Smooth muscle cell (in vitro differentiated cells): Measurements from ENCODE around the gene CCK. TPM values are rescaled to one million over a fixed set of nuclear protein-coding genes. Genes with fewer than 3 reads are reported as not detected.

ENCODE experiments used
- DNase-seq: peaks from one replicate; lab custom pipeline; 2025; ENCODE audit not compliant: unreplicated experiment; lab: John Stamatoyannopoulos, UW
- H2AFZ ChIP-seq: fragments of 200-600 bp; sonication (generic); 2 replicates; pipeline ENCODE4 v1.6.0; 2016; ENCODE audit warnings: antibody characterized with exemption, low read depth, mild to moderate bottlenecking
- H3F3A ChIP-seq: fragments of 200-600 bp; sonication (generic); 2 replicates; pipeline ENCODE4 v1.6.0; 2017; ENCODE audit warnings: antibody characterized with exemption, low read depth
- H3K27ac ChIP-seq: fragments of 200-600 bp; sonication (generic); 2 replicates; pipeline ENCODE4 v1.5.1; 2016; ENCODE audit warnings: low read depth, mild to moderate bottlenecking
- H3K27me3 ChIP-seq: fragments of 200-600 bp; sonication (generic); 2 replicates; pipeline ENCODE4 v1.6.1; 2016; ENCODE audit warnings: low read depth, mild to moderate bottlenecking
- H3K36me3 ChIP-seq: fragments of 200-600 bp; sonication (generic); 2 replicates; pipeline ENCODE4 v1.5.1; 2016; ENCODE audit warnings: low read depth
- H3K4me1 ChIP-seq: fragments of 200-600 bp; sonication (generic); 2 replicates; pipeline ENCODE4 v1.5.1; 2016; ENCODE audit warnings: low read depth
- H3K4me2 ChIP-seq: fragments of 200-600 bp; sonication (generic); 2 replicates; pipeline ENCODE4 v1.6.0; 2016; ENCODE audit warnings: mild to moderate bottlenecking
- H3K4me3 ChIP-seq: fragments of 200-600 bp; sonication (generic); 2 replicates; pipeline ENCODE4 v1.5.1; 2016; ENCODE audit warnings: mild to moderate bottlenecking
- H3K79me2 ChIP-seq: fragments of 200-600 bp; sonication (generic); 2 replicates; pipeline ENCODE4 v1.6.0; 2016; ENCODE audit warnings: low read depth, mild to moderate bottlenecking
- H3K9ac ChIP-seq: fragments of 200-600 bp; sonication (generic); 2 replicates; pipeline ENCODE4 v1.6.0; 2016; ENCODE audit warnings: low read depth
- H3K9me3 ChIP-seq: fragments of 200-600 bp; sonication (generic); replicated peaks from 2 replicates; pipeline ENCODE4 v1.5.1; 2016; ENCODE audit warnings: low read depth
- H4K20me1 ChIP-seq: fragments of 200-600 bp; sonication (generic); 2 replicates; pipeline ENCODE4 v1.6.0; 2016; ENCODE audit warnings: low read depth
- WGBS: methylation state at CpG from one replicate; pipeline ENCODE4 v1.1.7; 2016; ENCODE audit warnings: low lambda C conversion rate; 5-methylcytosine and 5-hydroxymethylcytosine counted together
- polyA plus RNA-seq: library from polyadenylated mRNA; unstranded; fragments of >200 nt; fragmentation: Nextera tagmentation; extraction: Ambion mirVana; gene quantifications from 2 replicates; pipeline ENCODE4 v1.2.1, GENCODE V29; 2016
- total RNA-seq: library from RNA; depleted of rRNA; stranded (reverse); fragments of >200 nt; gene quantifications from 2 replicates; pipeline ENCODE4 v1.2.3, GENCODE V29; 2014
- TF ChIP-seq, protein P1 (sequence below): fragments of 200-600 bp; sonication (generic); IDR thresholded peaks from 2 replicates; pipeline ENCODE4 v1.5.1; 2017; ENCODE audit warnings: borderline replicate concordance, mild to moderate bottlenecking, antibody characterized with exemption; ENCODE audit not compliant: insufficient read depth, poor library complexity, severe bottlenecking

Gene CCK
- total and polyA plus RNA-seq, 2 experiments from 2014 or later = not detected

DNA sequence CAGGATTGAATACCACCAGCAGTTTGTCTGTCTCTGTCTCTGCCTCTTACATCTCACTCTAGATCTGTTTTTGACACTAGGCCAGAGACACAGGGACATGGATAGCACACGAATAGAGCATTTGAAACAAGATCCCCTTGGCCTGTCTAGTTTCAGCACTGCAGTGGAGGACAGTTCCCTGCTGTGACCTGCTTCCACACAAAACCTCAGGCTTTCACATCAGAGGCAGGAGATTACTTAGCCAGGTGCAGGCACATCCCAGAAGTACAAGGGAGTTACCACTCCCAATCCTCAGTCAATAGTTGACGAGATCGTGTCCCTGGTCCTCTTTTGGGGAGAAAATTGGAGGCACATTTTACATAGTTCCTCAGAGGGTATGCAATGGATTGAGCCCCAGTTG, 34.0 kb upstream of the CCK start:
- TF ChIP-seq, protein P1, sequence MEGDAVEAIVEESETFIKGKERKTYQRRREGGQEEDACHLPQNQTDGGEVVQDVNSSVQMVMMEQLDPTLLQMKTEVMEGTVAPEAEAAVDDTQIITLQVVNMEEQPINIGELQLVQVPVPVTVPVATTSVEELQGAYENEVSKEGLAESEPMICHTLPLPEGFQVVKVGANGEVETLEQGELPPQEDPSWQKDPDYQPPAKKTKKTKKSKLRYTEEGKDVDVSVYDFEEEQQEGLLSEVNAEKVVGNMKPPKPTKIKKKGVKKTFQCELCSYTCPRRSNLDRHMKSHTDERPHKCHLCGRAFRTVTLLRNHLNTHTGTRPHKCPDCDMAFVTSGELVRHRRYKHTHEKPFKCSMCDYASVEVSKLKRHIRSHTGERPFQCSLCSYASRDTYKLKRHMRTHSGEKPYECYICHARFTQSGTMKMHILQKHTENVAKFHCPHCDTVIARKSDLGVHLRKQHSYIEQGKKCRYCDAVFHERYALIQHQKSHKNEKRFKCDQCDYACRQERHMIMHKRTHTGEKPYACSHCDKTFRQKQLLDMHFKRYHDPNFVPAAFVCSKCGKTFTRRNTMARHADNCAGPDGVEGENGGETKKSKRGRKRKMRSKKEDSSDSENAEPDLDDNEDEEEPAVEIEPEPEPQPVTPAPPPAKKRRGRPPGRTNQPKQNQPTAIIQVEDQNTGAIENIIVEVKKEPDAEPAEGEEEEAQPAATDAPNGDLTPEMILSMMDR = no peak

GRCh38 chr3:42298259-42298658, 32.3 kb upstream of the CCK start:
- Histone ChIP-seq H2AFZ (no peak overlapping the region), H3F3A (no peaks in the 10 kb centered on the region), H4K20me1 (no peaks in the 10 kb centered on the region), H3K4me3 (no peak overlapping the region), H3K27ac (no peak overlapping the region), H3K4me2 (no peak overlapping the region), H3K79me2 (no peaks in the 10 kb centered on the region), H3K4me1 (no peaks in the 10 kb centered on the region), H3K9me3 (no peaks in the 10 kb centered on the region), H3K36me3 (no peaks in the 10 kb centered on the region), H3K9ac (no peak overlapping the region), H3K27me3 (no peaks in the 10 kb centered on the region)
- WGBS = 64% methylated on average over 2 of the region's 2 CpGs
- DNase-seq = no peak
- TF ChIP-seq, protein P1 = no peak

More for the DNA sequence above, 34.0 kb upstream of the CCK start:
- no peak for DNase-seq
- Histone ChIP-seq H3K9me3 (no peaks in the 10 kb centered on the region), H2AFZ (no peak overlapping the region), H3K27me3 (peaks cover 3% of the 10 kb centered on the region), H4K20me1 (no peaks in the 10 kb centered on the region), H3K4me2 (no peak overlapping the region), H3K9ac (no peak overlapping the region), H3F3A (no peaks in the 10 kb centered on the region), H3K79me2 (no peaks in the 10 kb centered on the region), H3K4me1 (no peaks in the 10 kb centered on the region), H3K27ac (no peak overlapping the region), H3K36me3 (no peaks in the 10 kb centered on the region), H3K4me3 (no peak overlapping the region)
- 59% methylated on average over 3 of the region's 3 CpGs for WGBS

- Histone ChIP-seq H3K4me3 (no peak overlapping the region), H3K27me3 (no peaks in the 10 kb centered on the region), H3K4me1 (no peaks in the 10 kb centered on the region), H3K79me2 (no peaks in the 10 kb centered on the region), H3K9me3 (no peaks in the 10 kb centered on the region), H2AFZ (no peak overlapping the region), H3K9ac (no peak overlapping the region), H3K4me2 (no peak overlapping the region), H3K36me3 (no peaks in the 10 kb centered on the region), H4K20me1 (no peaks in the 10 kb centered on the region), H3F3A (no peaks in the 10 kb centered on the region), H3K27ac (no peak overlapping the region)
- TF ChIP-seq, protein P1 = no peak
- DNase-seq = no peak
- WGBS = 77% methylated on average over 1 of the region's 1 CpG
Measured at GRCh38 chr3:42292009-42292408, 26.0 kb upstream of the CCK start.

GRCh38 chr3:42290966-42291714, 25.2 kb upstream of the CCK start:
- H4K20me1 ChIP-seq = no peaks in the 10 kb centered on the region
- no peaks in the 10 kb centered on the region for H3K79me2 ChIP-seq
- H3K27me3 ChIP-seq = no peaks in the 10 kb centered on the region
- no peaks in the 10 kb centered on the region for H3F3A ChIP-seq
- no peak for DNase-seq
- H3K4me3 ChIP-seq = no peak overlapping the region
- TF ChIP-seq, protein P1 = no peak
- no peaks in the 10 kb centered on the region for H3K4me1 ChIP-seq
- 85% methylated on average over 5 of the region's 5 CpGs for WGBS
- H2AFZ ChIP-seq = no peak overlapping the region
- no peak overlapping the region for H3K4me2 ChIP-seq
- no peaks in the 10 kb centered on the region for H3K9me3 ChIP-seq
- no peak overlapping the region for H3K27ac ChIP-seq
- H3K9ac ChIP-seq = no peak overlapping the region
- H3K36me3 ChIP-seq = no peaks in the 10 kb centered on the region
